AG09309 (cell line): ENCODE measurements around the gene CAPN5.

ENCODE experiments used
- DNase-seq: peaks from one replicate; pipeline ENCODE4 v3.0.0-alpha.2; 2010; ENCODE audit warnings: low read depth
- H3K4me3 ChIP-seq: 2 replicates; pipeline ENCODE4 v1.5.1; 2011; ENCODE audit warnings: mild to moderate bottlenecking, low read depth, low read length, moderate library complexity; ENCODE audit not compliant: control insufficient read depth
- CTCF ChIP-seq: IDR thresholded peaks from 2 replicates; pipeline ENCODE4 v1.5.1; 2011; ENCODE audit warnings: mild to moderate bottlenecking, low read depth, low read length, inconsistent platforms; ENCODE audit not compliant: insufficient read depth, control insufficient read depth; ENCODE audit errors: missing control alignments

The CAPN5 gene

DNA sequence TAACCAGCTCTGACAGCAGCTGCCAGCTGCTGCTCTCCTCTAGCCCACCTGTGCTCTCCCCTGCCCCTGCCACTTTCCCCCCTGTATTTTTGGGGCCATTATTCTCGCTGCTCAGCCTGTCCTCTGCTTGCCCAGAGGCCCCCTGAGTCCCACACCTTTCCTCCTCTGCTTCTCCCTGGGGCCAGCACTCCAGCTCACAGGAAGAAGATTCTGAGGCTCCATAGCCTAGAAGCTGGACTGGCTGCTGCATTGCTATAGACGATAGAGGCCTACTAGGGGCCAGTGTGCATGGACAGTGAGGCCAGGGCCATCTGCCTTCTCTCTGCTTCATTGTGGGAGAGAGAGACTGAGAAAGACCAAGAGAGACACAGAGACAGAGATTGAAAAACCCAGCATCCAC lies 36.5 kb downstream of the CAPN5 start:
- H3K4me3 ChIP-seq = no peak overlapping the region
- TF ChIP-seq CTCF = no peak
- DNase-seq = no peak

- TF ChIP-seq CTCF = no peak
Observed at GRCh38 chr11:77104727-77105126, 38.0 kb downstream of the CAPN5 start.

DNA sequence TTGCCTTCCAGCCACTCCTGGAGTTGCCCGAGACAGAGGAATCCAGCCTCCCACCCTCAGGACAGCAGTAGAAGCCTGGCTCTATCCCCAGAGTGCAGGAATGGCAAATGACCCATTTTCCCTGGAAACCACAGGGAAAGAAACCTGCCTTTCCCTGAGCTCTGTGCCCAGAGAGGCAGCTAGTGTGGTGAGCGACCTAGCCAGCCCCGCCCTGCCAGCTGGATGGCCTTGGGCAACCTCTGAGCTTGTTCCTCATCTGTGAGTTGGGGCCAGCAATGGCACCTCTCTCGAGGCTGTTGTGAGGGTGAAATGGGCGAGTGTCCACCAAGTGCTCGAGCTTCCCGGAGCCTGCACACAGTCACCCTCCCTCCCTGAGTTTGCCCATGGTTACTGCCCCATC lies 39.5 kb downstream of the CAPN5 start:
- H3K4me3 ChIP-seq = no peak overlapping the region
- DNase-seq = no peak
- TF ChIP-seq CTCF = no peak

More at GRCh38 chr11:77104727-77105126, 38.0 kb downstream of the CAPN5 start:
- H3K4me3 ChIP-seq = no peak overlapping the region
- DNase-seq = no peak

DNA sequence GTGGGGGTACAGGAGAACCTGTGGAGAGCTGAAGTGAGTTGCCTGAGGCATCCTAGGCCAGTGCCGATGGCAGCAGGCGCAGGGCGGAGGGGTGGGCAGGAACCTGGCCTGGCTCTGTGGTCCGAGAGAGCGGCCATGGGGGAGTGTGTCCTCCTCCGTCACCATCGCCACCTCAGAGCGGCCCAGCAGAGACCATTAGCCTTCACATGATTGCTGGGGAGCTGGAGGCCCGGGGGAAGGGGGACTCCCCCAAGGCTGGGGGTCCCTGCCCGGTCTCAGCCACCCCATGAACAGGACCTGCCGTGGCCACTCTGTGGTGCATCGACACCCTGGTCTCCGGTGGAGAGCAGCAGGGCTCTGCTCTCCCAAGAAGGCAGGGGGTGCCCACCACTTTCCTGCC lies 40.0 kb downstream of the CAPN5 start:
- no peak for TF ChIP-seq CTCF
- no peak overlapping the region for H3K4me3 ChIP-seq
- no peak for DNase-seq

DNA sequence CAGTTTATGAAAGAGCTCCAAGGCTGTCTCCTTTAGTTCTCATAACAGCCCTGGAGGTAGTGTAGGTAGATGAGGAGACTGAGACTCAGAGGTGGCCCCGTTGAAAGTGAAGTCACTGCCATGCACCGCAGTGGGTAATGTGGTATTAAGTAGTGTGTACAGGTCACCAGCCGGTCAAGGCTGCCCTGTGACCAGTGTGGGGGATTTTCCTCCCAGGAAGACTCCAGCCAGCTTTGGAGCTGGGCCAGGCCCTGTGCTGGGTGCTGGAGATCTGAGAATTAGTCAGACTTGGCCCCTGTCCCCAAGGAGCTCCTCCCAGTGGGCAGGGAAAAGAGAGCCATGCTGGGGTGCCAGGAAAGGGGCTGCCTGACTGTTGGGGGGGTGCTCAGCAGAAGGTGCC lies 41.2 kb downstream of the CAPN5 start:
- no peak overlapping the region for H3K4me3 ChIP-seq
- no peak for TF ChIP-seq CTCF
- peak; percentile 62 for DNase-seq

DNA sequence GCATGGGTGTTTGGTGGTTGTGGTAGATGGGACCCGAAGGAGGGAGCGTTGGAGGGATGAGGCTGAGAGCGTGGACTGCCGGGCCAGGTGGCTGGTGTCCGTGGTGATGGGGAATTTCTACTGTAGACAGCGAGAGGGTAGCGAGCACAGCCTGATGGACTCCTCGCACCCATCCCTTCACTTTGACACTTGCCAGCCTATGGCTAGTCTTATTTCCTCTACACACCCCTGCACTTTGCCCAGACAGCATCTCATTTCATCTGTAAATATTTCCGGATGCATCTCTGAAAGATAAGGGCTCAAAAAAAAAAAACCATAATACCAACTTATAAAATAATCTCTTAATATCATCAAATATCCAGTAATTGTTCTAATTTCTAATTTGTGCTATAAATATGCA lies 41.7 kb downstream of the CAPN5 start:
- no peak overlapping the region for H3K4me3 ChIP-seq
- no peak for TF ChIP-seq CTCF
- DNase-seq = no peak
